ENCODE data around the gene SLC41A3.

- TF ChIP-seq POLR2A (IDR thresholded peaks at IDR 0.05) = no peak
- no peak for TF ChIP-seq CTCF (IDR thresholded peaks at IDR 0.05)
- TF ChIP-seq POLR2AphosphoS5 (IDR thresholded peaks at IDR 0.05) = no peak
These were observed 47.8 kb downstream of the SLC41A3 start for GRCh38 chr3:126036056-126036549.
